G401.6 (cell line): Measurements from ENCODE around the gene KDM5B.
"Not testable (repeated sequence)": the region's sequence is repeated elsewhere in the genome, so short reads cannot be mapped to it uniquely, and the experiment has no call there.

Experiments
- FAIRE-seq: peaks from 2 replicates; lab custom pipeline; 2012; peaks lifted over from hg19 to GRCh38; lab: Jason Lieb, UNC

The KDM5B gene

GRCh38 chr1:202791077-202791747 lies 17.0 kb downstream of the KDM5B start:
- no peak for FAIRE-seq

GRCh38 chr1:202788800-202789199 lies 19.4 kb downstream of the KDM5B start:
- FAIRE-seq: no peak

- no peak for FAIRE-seq
These were observed 21.4 kb downstream of the KDM5B start for GRCh38 chr1:202786804-202787203.

- peak; percentile 77 for FAIRE-seq
These were observed 27.0 kb downstream of the KDM5B start for GRCh38 chr1:202781180-202781579.

- no peak for FAIRE-seq
These were observed 38.1 kb downstream of the KDM5B start for GRCh38 chr1:202770135-202770534.

DNA sequence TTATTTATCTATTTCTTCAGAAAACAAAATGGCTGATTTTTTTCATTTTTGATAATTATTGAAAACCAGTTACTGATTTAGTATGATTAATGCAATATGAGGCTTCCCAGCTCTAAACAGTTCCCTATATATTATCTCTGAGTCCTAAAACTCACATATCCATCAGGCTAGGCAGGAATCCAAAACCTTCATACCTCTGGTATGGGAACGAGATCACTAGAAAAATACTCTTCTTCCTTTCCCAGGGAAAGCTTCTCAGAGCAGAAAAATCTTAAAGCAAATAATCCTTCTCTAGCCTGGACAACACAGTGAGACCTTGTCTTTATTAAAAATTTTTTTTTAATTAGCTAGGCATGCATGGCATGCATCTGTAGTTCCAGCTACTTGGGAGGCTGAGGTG lies 42.5 kb downstream of the KDM5B start:
- no peak for FAIRE-seq

DNA sequence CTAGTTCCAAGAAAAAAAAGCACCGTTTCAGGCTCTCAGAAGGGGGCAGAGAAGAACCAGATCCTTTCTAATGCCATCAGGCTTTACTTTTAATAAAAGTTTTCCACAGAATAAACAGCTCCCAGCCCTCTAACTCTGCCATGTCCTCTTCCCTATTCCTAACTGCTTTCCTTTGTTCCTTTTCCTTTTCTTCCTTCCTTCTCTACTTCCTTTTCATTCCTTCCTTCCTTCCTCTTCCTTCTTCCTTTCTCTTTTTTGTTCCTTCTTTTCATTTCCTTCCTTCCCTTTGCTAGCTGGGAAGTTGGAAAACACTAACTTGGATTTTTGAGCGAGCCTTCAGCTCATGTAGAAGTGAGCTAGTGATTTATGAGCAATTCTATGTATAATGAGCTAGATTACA lies 46.2 kb downstream of the KDM5B start:
- no peak for FAIRE-seq

GRCh38 chr1:202760589-202760988 lies 47.6 kb downstream of the KDM5B start:
- FAIRE-seq: no peak

DNA sequence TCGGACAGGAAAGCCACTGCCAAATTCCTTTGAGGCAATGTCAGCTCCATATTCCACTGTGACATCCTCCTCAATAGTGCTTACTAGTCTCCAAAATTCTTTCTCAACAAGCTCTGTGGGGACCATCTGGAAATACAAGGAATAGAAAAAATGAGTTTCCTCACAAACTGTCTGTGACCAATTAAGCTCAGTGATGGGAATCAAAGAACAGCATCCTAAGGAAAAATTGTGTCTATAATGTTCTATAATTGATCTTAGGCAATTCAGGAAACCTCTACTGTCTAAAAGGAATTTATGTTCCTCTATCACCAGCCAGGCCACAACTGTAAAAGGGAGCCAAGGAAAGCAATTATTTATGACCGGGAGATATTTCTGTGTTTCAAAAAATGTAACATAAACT lies 51.8 kb downstream of the KDM5B start:
- no peak for FAIRE-seq

- FAIRE-seq: no peak
These were observed 53.9 kb downstream of the KDM5B start for GRCh38 chr1:202754293-202754692.

GRCh38 chr1:202752774-202753173 lies 55.4 kb downstream of the KDM5B start:
- FAIRE-seq: no peak

DNA sequence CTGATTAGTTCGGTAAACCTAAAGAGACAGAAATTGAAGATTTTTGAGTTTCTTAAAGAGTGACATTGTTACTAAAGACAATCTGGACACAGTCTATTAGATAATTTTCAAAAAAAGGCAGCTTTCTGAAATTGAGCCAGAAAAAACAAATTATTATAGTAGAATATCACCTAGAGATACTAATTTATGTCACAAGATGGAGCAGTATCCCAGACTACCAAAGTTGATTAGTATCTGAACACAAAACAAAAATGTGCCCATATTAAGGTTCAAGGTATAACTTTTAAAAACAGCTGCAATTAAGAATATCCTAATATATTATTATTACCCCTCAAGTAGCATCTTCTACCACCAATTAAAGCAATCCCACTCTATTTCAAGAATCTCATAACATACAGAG lies 57.5 kb downstream of the KDM5B start:
- FAIRE-seq: no peak

DNA sequence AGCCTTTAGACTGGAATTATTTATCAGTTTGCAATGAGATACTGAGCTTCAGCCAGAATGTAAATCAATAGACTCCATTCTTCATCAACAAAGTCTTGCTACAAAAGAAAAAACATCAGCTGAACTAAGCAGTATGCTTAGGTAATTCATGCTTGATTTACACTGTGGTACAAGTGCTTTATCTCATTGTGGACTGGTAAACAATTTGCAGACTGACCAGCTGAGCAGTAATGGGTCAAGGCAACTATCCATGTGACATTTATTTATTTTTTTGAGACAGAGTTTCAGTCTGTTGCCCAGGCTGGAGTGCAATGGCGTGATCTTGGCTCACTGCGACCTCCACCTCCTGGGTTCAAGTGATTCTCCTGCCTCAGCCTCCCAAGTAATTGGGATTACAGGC lies 58.2 kb downstream of the KDM5B start:
- FAIRE-seq: no peak

DNA sequence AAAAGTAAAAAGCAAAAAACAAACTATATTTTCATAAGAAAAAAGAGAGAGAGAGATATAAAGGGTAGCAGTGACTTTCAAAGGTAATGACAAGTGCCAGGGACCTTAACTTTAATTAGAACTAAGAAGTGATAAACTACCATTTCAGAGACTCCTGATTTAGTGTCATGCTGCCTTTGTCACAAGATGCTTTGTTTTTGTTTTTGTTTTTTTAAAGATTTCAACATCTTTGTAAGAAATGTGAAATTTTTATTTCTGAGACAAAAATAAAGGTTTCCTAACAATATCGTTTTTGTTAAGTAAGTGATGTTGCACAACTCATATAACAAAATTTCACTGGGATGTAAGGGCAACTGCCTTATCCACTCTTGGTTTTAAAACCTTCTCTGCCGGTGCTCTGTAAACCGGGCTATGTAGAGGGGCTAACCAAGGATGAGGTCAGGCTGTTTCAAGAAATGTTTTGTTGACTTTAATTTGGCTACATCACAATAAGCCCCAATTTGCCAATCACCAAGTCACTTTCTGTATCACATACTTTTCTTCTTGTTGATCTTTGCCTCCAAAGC lies 62.8 kb downstream of the KDM5B start:
- no peak for FAIRE-seq

DNA sequence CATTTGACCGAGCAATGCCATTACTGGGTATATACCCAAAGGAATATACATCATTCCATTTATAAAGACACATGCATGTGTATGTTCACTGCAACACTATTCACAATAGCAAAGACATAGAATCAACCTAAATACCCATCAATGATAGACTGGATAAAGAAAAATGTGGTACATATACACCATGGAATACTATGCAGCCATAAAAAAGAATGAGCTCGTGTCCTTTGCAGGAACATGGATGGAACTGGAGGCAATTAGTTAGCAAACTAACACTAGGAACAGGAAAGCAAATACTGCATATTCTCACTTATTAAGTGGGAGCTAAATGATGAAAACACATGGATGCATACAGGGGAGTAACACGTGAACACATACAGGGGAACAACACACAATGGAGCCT lies 63.5 kb downstream of the KDM5B start:
- FAIRE-seq: not testable (repeated sequence)

GRCh38 chr1:202742496-202742895 lies 65.7 kb downstream of the KDM5B start:
- no peak for FAIRE-seq

GRCh38 chr1:202733251-202733650 lies 75.0 kb downstream of the KDM5B start:
- no peak for FAIRE-seq

- no peak for FAIRE-seq
These were observed 79.3 kb downstream of the KDM5B start for GRCh38 chr1:202728951-202729350.

DNA sequence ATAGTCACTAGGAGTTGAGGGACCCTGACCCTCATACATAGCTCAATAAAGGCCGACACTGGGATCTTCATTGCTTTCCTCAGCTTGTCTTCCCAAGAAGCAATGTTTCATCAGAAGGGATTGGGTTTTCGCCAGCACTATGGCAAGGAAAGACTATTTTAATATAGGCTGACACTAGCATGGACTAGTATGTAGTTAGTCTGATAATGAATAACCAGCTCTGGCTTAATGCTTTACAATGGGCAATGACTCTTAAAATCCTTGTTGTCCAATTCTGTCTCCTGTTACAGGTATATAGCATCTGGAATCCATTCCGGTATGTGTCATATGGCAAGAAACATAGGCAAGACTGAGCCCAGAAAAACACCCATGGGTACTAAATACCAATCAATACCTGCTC lies 82.7 kb downstream of the KDM5B start:
- FAIRE-seq: no peak

- FAIRE-seq: no peak
These were observed 84.5 kb downstream of the KDM5B start for GRCh38 chr1:202723708-202724107.

- FAIRE-seq: not testable (repeated sequence)
These were observed 85.2 kb downstream of the KDM5B start for GRCh38 chr1:202723046-202723445.

- no peak for FAIRE-seq
These were observed 91.6 kb downstream of the KDM5B start for GRCh38 chr1:202716654-202717053.

DNA sequence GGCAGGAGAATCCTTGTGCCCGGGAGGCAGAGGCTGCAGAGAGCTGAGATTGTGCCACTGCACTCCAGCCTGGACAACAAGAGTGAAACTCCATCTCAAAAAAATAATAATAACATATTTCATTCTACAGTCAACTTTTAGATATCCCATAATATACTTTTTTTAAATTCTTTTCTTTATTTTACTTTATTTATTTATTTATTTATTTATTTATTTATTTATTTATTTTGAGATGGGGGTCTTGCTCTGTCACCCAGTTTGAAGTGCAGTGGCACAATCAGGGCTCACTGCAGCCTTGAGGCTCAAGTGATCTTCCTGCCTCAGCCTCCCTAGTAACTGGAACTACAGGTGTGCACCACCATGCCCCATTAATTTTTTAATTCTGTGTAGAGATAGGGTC lies 94.0 kb downstream of the KDM5B start:
- FAIRE-seq: not testable (repeated sequence)

DNA sequence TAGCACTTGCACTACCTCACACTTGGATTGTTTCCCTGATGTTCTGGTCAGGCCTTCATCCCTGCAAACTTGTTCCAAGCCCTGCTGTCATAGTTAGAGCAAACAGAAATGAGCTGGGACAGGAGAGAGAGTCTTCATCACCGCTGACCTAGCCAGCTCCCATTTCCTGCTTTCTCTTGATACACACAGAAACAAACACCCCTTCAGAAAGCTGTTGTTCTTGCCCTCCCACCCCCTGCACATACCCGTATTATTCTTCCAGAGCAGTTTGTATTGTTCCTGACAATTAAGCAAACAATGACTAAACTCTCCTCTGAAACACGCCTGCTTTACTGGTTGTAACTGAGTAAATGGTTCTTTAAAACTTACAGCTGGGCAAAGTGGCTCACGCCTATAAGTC lies 95.1 kb downstream of the KDM5B start:
- FAIRE-seq: no peak
